PC-3 (cell line): Measurements from ENCODE around the gene PRR15L.

Source experiments
- CTCF ChIP-seq: fragments of 300-600 bp; sonication (generic); conservative IDR thresholded peaks from 2 replicates; pipeline ENCODE4 v1.5.1; 2017; ENCODE audit warnings: antibody characterized with exemption, low read depth, mild to moderate bottlenecking, low read length
- EZH2 ChIP-seq: fragments of 300-600 bp; sonication (generic); IDR thresholded peaks from one replicate; pipeline ENCODE4 v1.6.1; 2017; ENCODE audit warnings: antibody characterized with exemption, mild to moderate bottlenecking, low read length; ENCODE audit not compliant: unreplicated experiment
- EZH2phosphoT487 ChIP-seq: fragments of 300-600 bp; sonication (generic); IDR thresholded peaks from 2 replicates; pipeline ENCODE4 v1.6.1; 2018; ENCODE audit warnings: mild to moderate bottlenecking, antibody characterized with exemption, low read length, borderline replicate concordance

- no peak for TF ChIP-seq CTCF
- TF ChIP-seq EZH2: no peak
- no peak for TF ChIP-seq EZH2phosphoT487
These were observed 11.2 kb upstream of the PRR15L start for GRCh38 chr17:47968836-47969235.
